NCI-H2196 treated with DMSO at 0.1 percent for 48 hours (cell line): ENCODE data around the gene DEDD2.

Experiments
- DNase-seq: peaks from one replicate; lab custom pipeline; 2025; ENCODE audit not compliant: unreplicated experiment; lab: John Stamatoyannopoulos, UW

Gene DEDD2

GRCh38 chr19:42174958-42175734, 42.3 kb downstream of the DEDD2 start:
- no peak for DNase-seq

- DNase-seq, result no peak
Measured at GRCh38 chr19:42174188-42174587, 43.3 kb downstream of the DEDD2 start.

- DNase-seq, result no peak
Measured at GRCh38 chr19:42173695-42174094, 43.8 kb downstream of the DEDD2 start.

GRCh38 chr19:42172261-42172660, 45.2 kb downstream of the DEDD2 start:
- DNase-seq, result no peak

- no peak for DNase-seq
Measured at GRCh38 chr19:42170715-42171114, 46.8 kb downstream of the DEDD2 start.

- no peak for DNase-seq
Measured at GRCh38 chr19:42169486-42170413, 47.7 kb downstream of the DEDD2 start.

- DNase-seq, result no peak
Measured at GRCh38 chr19:42168206-42168605, 49.3 kb downstream of the DEDD2 start.

GRCh38 chr19:42166316-42166715, 51.2 kb downstream of the DEDD2 start:
- no peak for DNase-seq

GRCh38 chr19:42165146-42165545, 52.3 kb downstream of the DEDD2 start:
- no peak for DNase-seq

GRCh38 chr19:42161616-42162263, 55.7 kb downstream of the DEDD2 start:
- DNase-seq, result no peak

- no peak for DNase-seq
Measured at GRCh38 chr19:42159942-42160341, 57.5 kb downstream of the DEDD2 start.

- DNase-seq, result no peak
Measured at GRCh38 chr19:42158926-42159325, 58.6 kb downstream of the DEDD2 start.

- DNase-seq, result no peak
Measured at GRCh38 chr19:42156571-42156970, 60.9 kb downstream of the DEDD2 start.

- DNase-seq, result no peak
Measured at GRCh38 chr19:42155796-42156195, 61.7 kb downstream of the DEDD2 start.

GRCh38 chr19:42154471-42155323, 62.8 kb downstream of the DEDD2 start:
- peak; percentile 15 for DNase-seq

GRCh38 chr19:42153672-42154433, 63.6 kb downstream of the DEDD2 start:
- no peak for DNase-seq

- no peak for DNase-seq
Measured at GRCh38 chr19:42152910-42153671, 64.4 kb downstream of the DEDD2 start.

GRCh38 chr19:42151782-42152684, 65.4 kb downstream of the DEDD2 start:
- no peak for DNase-seq
